Liver (tissue), 9 donors: ENCODE measurements around the gene MLKL. TPM values are rescaled to one million over a fixed set of nuclear protein-coding genes. Genes with fewer than 3 reads are reported as not detected.

Source experiments
- DNase-seq: peaks from one replicate; pipeline ENCODE4 v3.0.0-alpha.2; 2017; ENCODE audit warnings: low spot score
- H3K27ac ChIP-seq, 2 donors: one replicate each; pipeline ENCODE4 v1.7.0; 2013; ENCODE audit warnings: inconsistent platforms in 2 of 2, low read length in 2 of 2, control low read depth in 1 of 2, low read depth in 1 of 2, mild to moderate bottlenecking in 1 of 2
- H3K27me3 ChIP-seq, 4 donors: one replicate each; pipeline versions ENCODE4 v1.6.1 to v1.7.0; 2013; ENCODE audit warnings: low read length in 3 of 4, inconsistent platforms in 1 of 4, mild to moderate bottlenecking in 1 of 4, moderate library complexity in 1 of 4; ENCODE audit not compliant: control insufficient read depth in 4 of 4, insufficient read depth in 4 of 4
- H3K36me3 ChIP-seq, 4 donors: one replicate each; pipeline versions ENCODE4 v1.6.1 to v1.7.0; 2013; ENCODE audit warnings: low read length in 3 of 4, mild to moderate bottlenecking in 3 of 4, low read depth in 1 of 4, moderate library complexity in 1 of 4; ENCODE audit not compliant: control insufficient read depth in 4 of 4, insufficient read depth in 3 of 4
- H3K4me1 ChIP-seq, 4 donors: one replicate each; pipeline versions ENCODE4 v1.6.1 to v1.7.0; 2013; ENCODE audit warnings: low read length in 3 of 4, mild to moderate bottlenecking in 3 of 4, moderate library complexity in 1 of 4; ENCODE audit not compliant: control insufficient read depth in 4 of 4, insufficient read depth in 4 of 4
- H3K4me3 ChIP-seq, 3 donors: one replicate each; pipeline versions ENCODE4 v1.6.1 to v1.7.0; 2013; ENCODE audit warnings: low read length in 3 of 3, control low read depth in 1 of 3, low read depth in 1 of 3, mild to moderate bottlenecking in 1 of 3
- H3K9ac ChIP-seq, 2 donors: one replicate each; pipeline ENCODE4 v1.7.0; 2013; ENCODE audit warnings: low read length in 2 of 2, mild to moderate bottlenecking in 2 of 2, moderate library complexity in 2 of 2, control low read depth in 1 of 2, low read depth in 1 of 2
- H3K9me3 ChIP-seq, 4 donors: one replicate each; pipeline versions ENCODE4 v1.6.1 to v1.7.0; 2013; ENCODE audit warnings: low read length in 3 of 4; ENCODE audit not compliant: control insufficient read depth in 4 of 4
- ATF3 ChIP-seq: IDR thresholded peaks from 2 replicates; pipeline ENCODE4 v1.6.1; 2016; ENCODE audit warnings: antibody characterized with exemption
- CTCF ChIP-seq: fragments of 150-350 bp; IDR thresholded peaks from 2 replicates; pipeline ENCODE4 v1.5.1; 2017; ENCODE audit warnings: improper control_type of control experiment, low read depth, low read length; ENCODE audit not compliant: missing input control
- EGR1 ChIP-seq, 2 donors: IDR thresholded peaks; 2 replicates each; pipeline ENCODE4 v1.6.1; 2016 to 2018; ENCODE audit warnings: antibody characterized with exemption in 2 of 2, low read depth in 2 of 2
- FOXA1 ChIP-seq: IDR thresholded peaks from 2 replicates; pipeline ENCODE4 v1.6.1; 2016; ENCODE audit warnings: antibody characterized with exemption
- FOXA2 ChIP-seq: IDR thresholded peaks from 2 replicates; pipeline ENCODE4 v1.6.1; 2016; ENCODE audit warnings: antibody characterized with exemption
- GABPA ChIP-seq, 2 donors: IDR thresholded peaks in 1 of 2; conservative IDR thresholded peaks in 1 of 2; 2 replicates each; pipeline ENCODE4 v1.6.1; 2016; ENCODE audit warnings: antibody characterized with exemption in 2 of 2, mild to moderate bottlenecking in 1 of 2, moderate library complexity in 1 of 2
- HNF4A ChIP-seq, 2 donors: conservative IDR thresholded peaks; 2 replicates each; pipeline ENCODE4 v1.6.1; 2016; ENCODE audit warnings: antibody characterized with exemption in 2 of 2, mild to moderate bottlenecking in 2 of 2
- HNF4G ChIP-seq: IDR thresholded peaks from 2 replicates; pipeline ENCODE4 v1.6.1; 2016; ENCODE audit warnings: antibody characterized with exemption
- JUND ChIP-seq, 2 donors: IDR thresholded peaks; 2 replicates each; pipeline ENCODE4 v1.6.1; 2016; ENCODE audit warnings: antibody characterized with exemption in 2 of 2
- NR2F2 ChIP-seq: IDR thresholded peaks from 2 replicates; pipeline ENCODE4 v1.6.1; 2016; ENCODE audit warnings: antibody characterized with exemption
- RAD21 ChIP-seq, 2 donors: IDR thresholded peaks; 2 replicates each; pipeline ENCODE4 v1.6.1; 2016; ENCODE audit warnings: antibody characterized with exemption in 2 of 2, mild to moderate bottlenecking in 2 of 2
- RXRA ChIP-seq, 2 donors: IDR thresholded peaks; 2 replicates each; pipeline ENCODE4 v1.6.1; 2017 to 2018; ENCODE audit warnings: antibody characterized with exemption in 2 of 2, mild to moderate bottlenecking in 1 of 2
- SP1 ChIP-seq: IDR thresholded peaks from 2 replicates; pipeline ENCODE4 v1.6.1; 2018; ENCODE audit warnings: antibody characterized with exemption, mild to moderate bottlenecking
- TAF1 ChIP-seq: conservative IDR thresholded peaks from 2 replicates; pipeline ENCODE4 v1.6.1; 2016; ENCODE audit warnings: antibody characterized with exemption, mild to moderate bottlenecking
- YY1 ChIP-seq: IDR thresholded peaks from 2 replicates; pipeline ENCODE4 v1.6.1; 2016; ENCODE audit warnings: antibody characterized with exemption, mild to moderate bottlenecking
- ZBTB33 ChIP-seq: IDR thresholded peaks from 2 replicates; pipeline ENCODE4 v1.6.1; 2016; ENCODE audit warnings: antibody characterized with exemption
- WGBS: extraction: QIAGEN DNeasy Blood & Tissue Kit; methylation state at CpG from one replicate; pipeline ENCODE4 v1.1.7; 2013; 5-methylcytosine and 5-hydroxymethylcytosine counted together
- polyA plus RNA-seq, 2 donors: library from polyadenylated mRNA; stranded (reverse) in 1 of 2; unstranded in 1 of 2; fragments of 200-250 nt in 1 of 2; fragments of >200 nt in 1 of 2; fragmentation: Nextera tagmentation in 1 of 2; extraction: Ambion mirVana in 1 of 2; gene quantifications; one replicate each; pipeline versions ENCODE4 v1.2.1 to v1.2.3, GENCODE V29; 2013 to 2015
- total RNA-seq, 2 donors: library from RNA; depleted of rRNA; stranded (reverse); fragments of >200 nt; gene quantifications; one replicate each; pipeline ENCODE4 v1.2.3, GENCODE V29; 2014
- TF ChIP-seq, protein P1 (sequence below): IDR thresholded peaks from 2 replicates; pipeline ENCODE4 v1.6.1; 2016; ENCODE audit warnings: antibody characterized with exemption, mild to moderate bottlenecking
- TF ChIP-seq, protein P2 (sequence below): IDR thresholded peaks from 2 replicates; pipeline ENCODE4 v1.6.1; 2016; ENCODE audit warnings: antibody characterized with exemption
- donor health status: healthy.
- donor health status: healthy.
- donor health status: healthy.
- donor health status: healthy.
- donor health status: healthy.

MLKL gene
- total and polyA plus RNA-seq, 4 donors, result 2.5 to 7.6 (median 3.6) TPM

GRCh38 chr16:74637742-74638453, 62.8 kb downstream of the MLKL start:
- H3K9me3 ChIP-seq, result no peaks in the 10 kb centered on the region
- peak overlapping the region in 1 of 2 donors; percentile 45 for H3K9ac ChIP-seq
- DNase-seq, result no peak
- H3K36me3 ChIP-seq, result peaks cover 2 to 6% (median 2%) of the 10 kb centered on the region in 4 donors
- peaks cover 7 to 31% (median 24%) of the 10 kb centered on the region in 4 donors for H3K4me1 ChIP-seq
- no peak overlapping the region for H3K4me3 ChIP-seq
- TF ChIP-seq HNF4A (conservative IDR thresholded peaks at IDR 0.05), result peak in 1 of 2 donors; percentile 21
- no peak for TF ChIP-seq ATF3
- peak; percentile 35 for TF ChIP-seq SP1
- no peak for TF ChIP-seq RAD21 (IDR thresholded peaks at IDR 0.05)
- TF ChIP-seq ZBTB33, result peak; percentile 20
- TF ChIP-seq RXRA (IDR thresholded peaks at IDR 0.05), result peak in 1 of 2 donors; percentile 20
- TF ChIP-seq YY1, result peak; percentile 67
- no peak for TF ChIP-seq HNF4G
- peak overlapping the region; percentile 54 to 63 for H3K27ac ChIP-seq
- H3K27me3 ChIP-seq, result no peaks in the 10 kb centered on the region
- WGBS, result 39% methylated on average over 7 of the region's 7 CpGs

- 30% methylated on average over 5 of the region's 5 CpGs for WGBS
- no peaks in the 10 kb centered on the region for H3K9me3 ChIP-seq
- peaks cover 2 to 6% (median 5%) of the 10 kb centered on the region in 4 donors for H3K36me3 ChIP-seq
- H3K4me3 ChIP-seq, result no peak overlapping the region
- H3K27ac ChIP-seq, result peak overlapping the region; percentile 8 to 69
- TF ChIP-seq HNF4A (conservative IDR thresholded peaks at IDR 0.05) (peak; percentile 34 to 66), RAD21 (IDR thresholded peaks at IDR 0.05) (peak in 1 of 2 donors; percentile 14), JUND (IDR thresholded peaks at IDR 0.05) (peak in 1 of 2 donors; percentile 28), SP1 (peak; percentile 77), NR2F2 (no peak), YY1 (peak; percentile 83), CTCF (no peak), ZBTB33 (peak; percentile 60), GABPA (IDR thresholded peaks at IDR 0.05 in 1 of 2, conservative IDR thresholded peaks at IDR 0.05 in 1 of 2) (peak in 1 of 2 donors; percentile 13), EGR1 (IDR thresholded peaks at IDR 0.05; ENCODE audit: low read depth in 2 of 2) (no peak), ATF3 (no peak), FOXA1 (peak; percentile 81), FOXA2 (peak; percentile 88), TAF1 (no peak), HNF4G (no peak), RXRA (IDR thresholded peaks at IDR 0.05) (peak in 1 of 2 donors; percentile 69)
- TF ChIP-seq, protein P1, sequence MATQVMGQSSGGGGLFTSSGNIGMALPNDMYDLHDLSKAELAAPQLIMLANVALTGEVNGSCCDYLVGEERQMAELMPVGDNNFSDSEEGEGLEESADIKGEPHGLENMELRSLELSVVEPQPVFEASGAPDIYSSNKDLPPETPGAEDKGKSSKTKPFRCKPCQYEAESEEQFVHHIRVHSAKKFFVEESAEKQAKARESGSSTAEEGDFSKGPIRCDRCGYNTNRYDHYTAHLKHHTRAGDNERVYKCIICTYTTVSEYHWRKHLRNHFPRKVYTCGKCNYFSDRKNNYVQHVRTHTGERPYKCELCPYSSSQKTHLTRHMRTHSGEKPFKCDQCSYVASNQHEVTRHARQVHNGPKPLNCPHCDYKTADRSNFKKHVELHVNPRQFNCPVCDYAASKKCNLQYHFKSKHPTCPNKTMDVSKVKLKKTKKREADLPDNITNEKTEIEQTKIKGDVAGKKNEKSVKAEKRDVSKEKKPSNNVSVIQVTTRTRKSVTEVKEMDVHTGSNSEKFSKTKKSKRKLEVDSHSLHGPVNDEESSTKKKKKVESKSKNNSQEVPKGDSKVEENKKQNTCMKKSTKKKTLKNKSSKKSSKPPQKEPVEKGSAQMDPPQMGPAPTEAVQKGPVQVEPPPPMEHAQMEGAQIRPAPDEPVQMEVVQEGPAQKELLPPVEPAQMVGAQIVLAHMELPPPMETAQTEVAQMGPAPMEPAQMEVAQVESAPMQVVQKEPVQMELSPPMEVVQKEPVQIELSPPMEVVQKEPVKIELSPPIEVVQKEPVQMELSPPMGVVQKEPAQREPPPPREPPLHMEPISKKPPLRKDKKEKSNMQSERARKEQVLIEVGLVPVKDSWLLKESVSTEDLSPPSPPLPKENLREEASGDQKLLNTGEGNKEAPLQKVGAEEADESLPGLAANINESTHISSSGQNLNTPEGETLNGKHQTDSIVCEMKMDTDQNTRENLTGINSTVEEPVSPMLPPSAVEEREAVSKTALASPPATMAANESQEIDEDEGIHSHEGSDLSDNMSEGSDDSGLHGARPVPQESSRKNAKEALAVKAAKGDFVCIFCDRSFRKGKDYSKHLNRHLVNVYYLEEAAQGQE, result peak; percentile 56
- TF ChIP-seq, protein P2, sequence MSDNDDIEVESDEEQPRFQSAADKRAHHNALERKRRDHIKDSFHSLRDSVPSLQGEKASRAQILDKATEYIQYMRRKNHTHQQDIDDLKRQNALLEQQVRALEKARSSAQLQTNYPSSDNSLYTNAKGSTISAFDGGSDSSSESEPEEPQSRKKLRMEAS, result peak; percentile 54
- H3K4me1 ChIP-seq, result peaks cover 7 to 31% (median 24%) of the 10 kb centered on the region in 4 donors
- peak overlapping the region in 1 of 2 donors; percentile 59 for H3K9ac ChIP-seq
- DNase-seq, result no peak
- H3K27me3 ChIP-seq, result no peaks in the 10 kb centered on the region
Observed at GRCh38 chr16:74635303-74635702, 65.4 kb downstream of the MLKL start.
